Measurements from ENCODE around the gene LIM2.

Gene LIM2

DNA sequence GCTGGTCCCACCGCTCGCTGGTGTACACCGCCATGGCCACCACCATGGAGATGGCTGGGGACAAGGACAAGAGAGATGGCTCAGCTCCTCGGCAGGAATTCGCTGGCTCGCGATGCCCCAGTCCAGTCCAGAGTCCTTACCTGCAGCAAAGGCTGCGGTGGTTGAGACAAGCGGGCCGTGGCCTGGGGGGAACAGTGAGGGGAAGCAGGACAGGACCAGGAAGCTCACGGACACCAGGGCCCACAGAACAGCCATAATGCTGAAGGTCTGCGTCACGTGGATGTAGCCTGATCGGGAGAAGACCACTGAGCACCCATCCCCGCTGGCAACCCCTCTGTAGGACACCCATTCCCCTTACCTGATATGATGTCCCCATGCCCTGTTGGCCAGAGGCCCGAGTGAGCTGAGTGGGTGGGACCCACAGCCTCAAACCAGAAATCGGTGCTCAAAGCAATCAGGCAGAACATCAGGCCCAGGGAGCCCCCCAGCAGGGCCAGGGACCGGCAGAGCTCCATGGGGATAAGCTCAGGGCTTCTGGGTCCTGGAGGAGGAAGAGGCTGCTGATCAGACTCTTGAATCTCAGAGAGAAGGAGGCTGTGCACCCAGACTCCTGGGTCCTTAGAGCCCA, 15.6 kb downstream of the LIM2 start:
- TF ChIP-seq SIN3A (IDR thresholded peaks at IDR 0.05; ENCODE audit: borderline replicate concordance, insufficient read depth, low read length) (no peak), TAF1 (IDR thresholded peaks at IDR 0.05; ENCODE audit: borderline replicate concordance, insufficient read depth, low read length) (no peak), POLR2AphosphoS5 (IDR thresholded peaks at IDR 0.05; ENCODE audit: low read depth, low read length) (no peak), FOXP2 (optimal IDR thresholded peaks at IDR 0.05; ENCODE audit: borderline replicate concordance, extremely low read depth, extremely low read length, insufficient read depth) (no peak)
- TF ChIP-seq, protein P1, sequence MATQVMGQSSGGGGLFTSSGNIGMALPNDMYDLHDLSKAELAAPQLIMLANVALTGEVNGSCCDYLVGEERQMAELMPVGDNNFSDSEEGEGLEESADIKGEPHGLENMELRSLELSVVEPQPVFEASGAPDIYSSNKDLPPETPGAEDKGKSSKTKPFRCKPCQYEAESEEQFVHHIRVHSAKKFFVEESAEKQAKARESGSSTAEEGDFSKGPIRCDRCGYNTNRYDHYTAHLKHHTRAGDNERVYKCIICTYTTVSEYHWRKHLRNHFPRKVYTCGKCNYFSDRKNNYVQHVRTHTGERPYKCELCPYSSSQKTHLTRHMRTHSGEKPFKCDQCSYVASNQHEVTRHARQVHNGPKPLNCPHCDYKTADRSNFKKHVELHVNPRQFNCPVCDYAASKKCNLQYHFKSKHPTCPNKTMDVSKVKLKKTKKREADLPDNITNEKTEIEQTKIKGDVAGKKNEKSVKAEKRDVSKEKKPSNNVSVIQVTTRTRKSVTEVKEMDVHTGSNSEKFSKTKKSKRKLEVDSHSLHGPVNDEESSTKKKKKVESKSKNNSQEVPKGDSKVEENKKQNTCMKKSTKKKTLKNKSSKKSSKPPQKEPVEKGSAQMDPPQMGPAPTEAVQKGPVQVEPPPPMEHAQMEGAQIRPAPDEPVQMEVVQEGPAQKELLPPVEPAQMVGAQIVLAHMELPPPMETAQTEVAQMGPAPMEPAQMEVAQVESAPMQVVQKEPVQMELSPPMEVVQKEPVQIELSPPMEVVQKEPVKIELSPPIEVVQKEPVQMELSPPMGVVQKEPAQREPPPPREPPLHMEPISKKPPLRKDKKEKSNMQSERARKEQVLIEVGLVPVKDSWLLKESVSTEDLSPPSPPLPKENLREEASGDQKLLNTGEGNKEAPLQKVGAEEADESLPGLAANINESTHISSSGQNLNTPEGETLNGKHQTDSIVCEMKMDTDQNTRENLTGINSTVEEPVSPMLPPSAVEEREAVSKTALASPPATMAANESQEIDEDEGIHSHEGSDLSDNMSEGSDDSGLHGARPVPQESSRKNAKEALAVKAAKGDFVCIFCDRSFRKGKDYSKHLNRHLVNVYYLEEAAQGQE (IDR thresholded peaks at IDR 0.05; ENCODE audit: insufficient read depth in 1 of 2, low read depth in 2 of 2, low read length in 2 of 2): no peak

DNA sequence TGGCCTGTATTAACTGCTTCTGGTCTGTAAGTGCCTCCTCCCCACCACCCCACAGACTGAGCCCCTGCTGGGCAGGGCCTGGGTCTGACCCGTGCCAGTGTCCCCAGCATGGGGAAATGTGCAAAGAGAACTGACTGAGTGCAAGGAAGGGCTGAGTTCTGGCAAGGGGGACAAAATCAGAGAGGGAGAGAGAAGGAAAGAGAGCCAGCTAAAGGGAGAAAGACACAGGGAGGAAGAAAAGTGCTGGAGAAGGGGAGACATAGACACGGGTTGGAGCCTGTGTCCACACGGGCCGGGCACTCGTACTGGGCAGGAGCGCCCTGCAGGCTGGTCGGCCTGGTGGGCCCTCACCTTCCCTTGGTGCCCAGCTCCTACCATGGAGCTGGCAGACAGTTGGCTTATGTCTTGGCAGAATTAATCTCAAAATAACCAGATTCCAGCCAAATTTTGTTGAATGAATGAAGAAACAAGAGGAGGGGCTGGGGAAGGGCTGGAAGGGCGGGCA, 16.5 kb downstream of the LIM2 start:
- TF ChIP-seq TAF1 (IDR thresholded peaks at IDR 0.05; ENCODE audit: borderline replicate concordance, insufficient read depth, low read length): no peak
- TF ChIP-seq POLR2AphosphoS5 (IDR thresholded peaks at IDR 0.05; ENCODE audit: low read depth, low read length): no peak
- no peak for TF ChIP-seq FOXP2 (optimal IDR thresholded peaks at IDR 0.05; ENCODE audit: borderline replicate concordance, extremely low read depth, extremely low read length, insufficient read depth)
- no peak for TF ChIP-seq SIN3A (IDR thresholded peaks at IDR 0.05; ENCODE audit: borderline replicate concordance, insufficient read depth, low read length)
- TF ChIP-seq, protein P1 (IDR thresholded peaks at IDR 0.05; ENCODE audit: insufficient read depth in 1 of 2, low read depth in 2 of 2, low read length in 2 of 2): no peak

DNA sequence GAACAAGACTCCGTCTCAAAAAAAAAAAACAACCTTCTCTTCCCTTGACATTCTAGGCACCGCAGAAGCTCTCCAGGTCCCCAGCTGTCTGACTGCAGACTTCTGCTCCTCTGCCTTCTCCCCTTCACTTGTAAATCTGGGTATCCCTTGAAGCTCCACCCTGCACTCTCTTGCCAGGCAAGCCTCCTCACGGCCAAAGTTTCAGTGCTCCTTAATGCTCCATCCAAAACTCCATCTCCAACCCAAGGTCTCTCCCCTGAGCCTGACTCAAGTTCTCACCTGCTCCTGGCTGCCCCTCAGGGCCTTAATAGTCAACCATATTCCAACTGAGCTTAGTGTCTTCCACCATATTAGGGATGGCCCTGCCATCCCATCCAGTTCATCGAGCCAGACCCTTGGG, 17.5 kb downstream of the LIM2 start:
- TF ChIP-seq POLR2AphosphoS5 (IDR thresholded peaks at IDR 0.05; ENCODE audit: low read depth, low read length) (no peak), SIN3A (IDR thresholded peaks at IDR 0.05; ENCODE audit: borderline replicate concordance, insufficient read depth, low read length) (no peak), TAF1 (IDR thresholded peaks at IDR 0.05; ENCODE audit: borderline replicate concordance, insufficient read depth, low read length) (no peak), FOXP2 (optimal IDR thresholded peaks at IDR 0.05; ENCODE audit: borderline replicate concordance, extremely low read depth, extremely low read length, insufficient read depth) (no peak)
- TF ChIP-seq, protein P1 (IDR thresholded peaks at IDR 0.05; ENCODE audit: insufficient read depth in 1 of 2, low read depth in 2 of 2, low read length in 2 of 2): no peak

DNA sequence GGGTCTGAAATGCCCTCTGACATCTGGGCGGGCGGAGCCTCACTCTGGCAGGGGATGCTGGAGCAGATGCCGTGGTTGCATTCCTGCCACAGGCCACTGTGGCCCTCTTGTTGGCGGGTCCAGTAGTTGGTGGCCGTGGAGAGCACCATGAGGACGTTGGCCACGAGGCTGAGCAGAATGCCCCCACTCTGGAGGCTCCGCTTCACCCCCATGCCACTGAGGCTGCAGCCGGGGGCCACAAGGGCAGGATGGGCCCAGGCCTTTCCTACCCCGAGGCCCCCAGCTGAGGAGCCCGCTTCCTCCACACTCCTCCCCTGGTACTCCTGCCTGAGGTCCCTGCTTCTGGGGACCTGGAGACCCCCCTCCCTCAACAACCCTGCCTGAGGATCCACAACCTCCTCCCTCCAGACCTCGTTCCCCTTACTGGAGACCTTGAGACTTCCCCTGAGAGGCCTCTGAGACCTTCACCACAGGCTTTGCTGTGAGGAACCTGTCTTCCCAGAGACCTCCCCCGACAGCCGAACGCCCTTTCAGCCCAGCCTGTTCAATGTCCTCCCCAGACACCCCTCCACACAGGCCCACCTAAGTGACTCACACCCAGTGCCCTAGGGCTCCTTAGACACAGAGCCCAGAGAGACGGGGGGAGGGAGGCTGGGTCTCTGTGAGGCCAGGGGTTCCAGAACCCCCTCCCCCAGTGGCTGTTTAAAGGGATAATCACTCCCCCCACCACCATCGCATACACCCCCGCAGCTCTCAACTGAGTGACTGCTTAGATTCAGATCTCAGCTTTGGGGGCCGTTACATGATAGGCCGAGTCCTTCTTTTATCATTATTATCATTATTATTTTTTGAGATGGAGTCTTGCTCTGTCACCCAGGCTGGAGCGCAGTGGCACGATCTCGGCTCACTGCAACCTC, 19.1 kb downstream of the LIM2 start, which contains the start of gene CLDND2:
Gene CLDND2, minus strand, starts transcription at position 638 of the 917 bp plus-strand sequence. Its CDS starts 426 bp downstream, at position 212.
- TF ChIP-seq SIN3A (IDR thresholded peaks at IDR 0.05; ENCODE audit: borderline replicate concordance, insufficient read depth, low read length) (no peak), POLR2AphosphoS5 (IDR thresholded peaks at IDR 0.05; ENCODE audit: low read depth, low read length) (no peak), TAF1 (IDR thresholded peaks at IDR 0.05; ENCODE audit: borderline replicate concordance, insufficient read depth, low read length) (no peak), FOXP2 (optimal IDR thresholded peaks at IDR 0.05; ENCODE audit: borderline replicate concordance, extremely low read depth, extremely low read length, insufficient read depth) (no peak)
- TF ChIP-seq, protein P1 (IDR thresholded peaks at IDR 0.05; ENCODE audit: insufficient read depth in 1 of 2, low read depth in 2 of 2, low read length in 2 of 2): no peak
